DOHH2 (cell line): ENCODE data around the gene PLXNA2.

Experiments used
- H3F3A ChIP-seq: fragments of 200-600 bp; sonication (generic), shearing (Covaris generic); 2 replicates; pipeline ENCODE4 v1.6.0; 2016; ENCODE audit warnings: antibody characterized with exemption, mild to moderate bottlenecking; ENCODE audit not compliant: control insufficient read depth, insufficient read depth
- H3K27ac ChIP-seq: fragments of 200-600 bp; sonication (generic); 2 replicates; pipeline ENCODE4 v1.5.1; 2014; ENCODE audit warnings: low read depth, mild to moderate bottlenecking, low read length, moderate library complexity
- H3K27me3 ChIP-seq: fragments of 200-600 bp; sonication (generic); 2 replicates; pipeline ENCODE4 v1.6.1; 2014; ENCODE audit warnings: mild to moderate bottlenecking, low read length, mixed read lengths; ENCODE audit not compliant: control insufficient read depth
- H3K36me3 ChIP-seq: fragments of 200-600 bp; sonication (generic); 2 replicates; pipeline ENCODE4 v1.6.1; 2014; ENCODE audit warnings: mild to moderate bottlenecking, low read length, moderate library complexity, mixed read lengths; ENCODE audit not compliant: control insufficient read depth
- H3K4me1 ChIP-seq: fragments of 200-600 bp; sonication (generic); 2 replicates; pipeline ENCODE4 v1.6.1; 2014; ENCODE audit warnings: mild to moderate bottlenecking, low read length, mixed read lengths; ENCODE audit not compliant: control insufficient read depth
- H3K4me2 ChIP-seq: fragments of 200-600 bp; sonication (generic); 2 replicates; pipeline ENCODE4 v1.6.0; 2014; ENCODE audit warnings: mild to moderate bottlenecking, low read length, moderate library complexity
- H3K4me3 ChIP-seq: fragments of 200-600 bp; sonication (generic); 2 replicates; pipeline ENCODE4 v1.5.1; 2014; ENCODE audit warnings: mild to moderate bottlenecking, low read length, mixed read lengths
- H3K79me2 ChIP-seq: fragments of 200-600 bp; sonication (generic); 2 replicates; pipeline ENCODE4 v1.6.1; 2014; ENCODE audit warnings: mild to moderate bottlenecking, low read length, mixed read lengths; ENCODE audit not compliant: control insufficient read depth
- H3K9me2 ChIP-seq: fragments of 200-600 bp; sonication (generic); replicated peaks from 2 replicates; pipeline ENCODE4 v1.6.1; 2014; ENCODE audit warnings: mild to moderate bottlenecking, low read length, mixed read lengths; ENCODE audit not compliant: control insufficient read depth
- H3K9me3 ChIP-seq: fragments of 200-600 bp; sonication (generic); 2 replicates; pipeline ENCODE4 v1.6.1; 2014; ENCODE audit warnings: antibody characterized with exemption, low read length, mixed read lengths; ENCODE audit not compliant: control insufficient read depth, insufficient read depth
- H4K20me1 ChIP-seq: fragments of 200-600 bp; sonication (generic); 2 replicates; pipeline ENCODE4 v1.6.0; 2014; ENCODE audit warnings: low read depth, mild to moderate bottlenecking, antibody characterized with exemption, low read length, moderate library complexity; ENCODE audit not compliant: control insufficient read depth, insufficient read depth
- CTCF ChIP-seq: fragments of 200-600 bp; sonication (generic); IDR thresholded peaks from one replicate; pipeline ENCODE4 v1.5.1; 2014; ENCODE audit warnings: antibody characterized with exemption, mild to moderate bottlenecking, low read depth, low read length; ENCODE audit not compliant: poor library complexity, severe bottlenecking
- EZH2phosphoT487 ChIP-seq: fragments of 200-600 bp; sonication (generic); IDR thresholded peaks from 2 replicates; pipeline ENCODE4 v1.6.1; 2017; ENCODE audit warnings: borderline replicate concordance, mild to moderate bottlenecking, antibody characterized with exemption, low read length, moderate library complexity, mixed read lengths

Gene PLXNA2

DNA sequence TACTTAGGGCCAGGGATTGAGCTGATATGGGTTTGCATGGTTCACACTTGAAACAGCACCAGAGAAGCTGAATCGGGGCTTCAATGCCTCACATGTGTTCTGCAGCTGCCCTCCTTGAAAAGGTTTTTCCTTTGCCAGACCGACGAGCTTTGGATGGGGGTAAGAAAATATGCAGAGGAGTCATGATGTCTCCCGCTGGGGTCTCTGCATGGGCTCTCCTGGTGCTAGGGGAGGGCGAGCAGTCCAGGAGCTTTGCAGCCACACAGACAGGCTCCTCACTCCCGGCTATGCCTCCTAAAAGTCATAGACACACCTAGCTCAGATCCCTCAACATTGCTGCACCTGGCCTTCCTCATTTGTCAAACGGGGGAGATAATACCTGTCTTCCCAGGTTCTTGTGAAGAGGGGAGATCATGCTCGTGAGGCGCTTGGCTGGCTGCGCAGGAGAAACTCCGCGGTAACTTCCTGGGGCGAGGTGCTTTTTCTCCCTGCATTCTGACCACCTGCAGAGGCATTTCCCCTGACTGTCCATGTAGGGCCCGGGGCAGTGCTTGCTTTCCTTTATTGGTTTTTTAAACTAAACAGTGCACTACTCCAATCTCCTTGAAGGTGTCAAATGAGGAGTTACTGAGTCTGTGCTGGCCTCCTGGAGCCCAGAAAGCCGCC is 112.4 kb downstream of the PLXNA2 start:
- Histone ChIP-seq H3K9me2 (no peaks in the 10 kb centered on the region), H3K27me3 (peaks cover 6% of the 10 kb centered on the region), H3K36me3 (no peaks in the 10 kb centered on the region), H3F3A (no peaks in the 10 kb centered on the region), H4K20me1 (no peaks in the 10 kb centered on the region), H3K9me3 (no peaks in the 10 kb centered on the region), H3K4me1 (0 out of 2 replicates have a peak, but pooled peaks cover 3% of the 10 kb centered on the region), H3K4me3 (no peak overlapping the region), H3K27ac (no peak overlapping the region), H3K4me2 (peak overlapping the region; percentile 36), H3K79me2 (no peaks in the 10 kb centered on the region)
- TF ChIP-seq CTCF = no peak
- TF ChIP-seq EZH2phosphoT487 = no peak

- Histone ChIP-seq H3K27me3 (peaks cover 6% of the 10 kb centered on the region), H3K79me2 (no peaks in the 10 kb centered on the region), H3K4me3 (no peak overlapping the region), H3F3A (no peaks in the 10 kb centered on the region), H3K4me1 (0 out of 2 replicates have a peak, but pooled peaks cover 3% of the 10 kb centered on the region), H4K20me1 (no peaks in the 10 kb centered on the region), H3K27ac (no peak overlapping the region), H3K9me2 (no peaks in the 10 kb centered on the region), H3K9me3 (no peaks in the 10 kb centered on the region), H3K36me3 (no peaks in the 10 kb centered on the region), H3K4me2 (no peak overlapping the region)
- no peak for TF ChIP-seq CTCF
- TF ChIP-seq EZH2phosphoT487 = no peak
These were observed 114.7 kb downstream of the PLXNA2 start for GRCh38 chr1:208129487-208129886.

DNA sequence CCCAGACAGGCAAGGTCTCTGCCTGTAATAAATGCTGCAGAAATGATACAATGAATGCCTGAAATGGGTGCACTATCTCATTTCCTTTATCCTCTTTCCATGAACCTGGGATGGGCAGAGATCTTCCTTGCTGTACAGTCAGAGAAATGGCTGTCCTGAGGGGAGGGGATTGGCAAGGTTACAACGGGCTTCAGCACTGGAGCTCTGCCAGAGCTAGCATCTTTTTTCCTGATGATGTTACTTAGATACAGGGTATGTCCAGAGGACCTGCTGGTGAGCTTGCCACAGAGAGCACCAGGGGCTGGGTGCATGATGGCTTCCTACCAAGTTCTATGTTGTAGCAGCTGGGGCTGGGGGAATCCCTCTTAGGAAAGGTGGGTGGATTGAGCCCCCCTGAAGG is 115.1 kb downstream of the PLXNA2 start:
- H3K36me3 ChIP-seq = no peaks in the 10 kb centered on the region
- no peaks in the 10 kb centered on the region for H4K20me1 ChIP-seq
- no peak overlapping the region for H3K4me2 ChIP-seq
- TF ChIP-seq CTCF (no peak), EZH2phosphoT487 (no peak)
- H3K79me2 ChIP-seq = no peaks in the 10 kb centered on the region
- peaks cover 6% of the 10 kb centered on the region for H3K27me3 ChIP-seq
- no peak overlapping the region for H3K27ac ChIP-seq
- H3K4me3 ChIP-seq = no peak overlapping the region
- H3K9me3 ChIP-seq = no peaks in the 10 kb centered on the region
- 0 out of 2 replicates have a peak, but pooled peaks cover 3% of the 10 kb centered on the region for H3K4me1 ChIP-seq
- no peaks in the 10 kb centered on the region for H3K9me2 ChIP-seq
- no peaks in the 10 kb centered on the region for H3F3A ChIP-seq
